ENCODE measurements around the gene COPG2. TPM values are rescaled to one million over a fixed set of nuclear protein-coding genes. Genes with fewer than 3 reads are reported as not detected.

Gene COPG2
- total RNA-seq, 1 experiment from 2014 or later, result 26.0 TPM

DNA sequence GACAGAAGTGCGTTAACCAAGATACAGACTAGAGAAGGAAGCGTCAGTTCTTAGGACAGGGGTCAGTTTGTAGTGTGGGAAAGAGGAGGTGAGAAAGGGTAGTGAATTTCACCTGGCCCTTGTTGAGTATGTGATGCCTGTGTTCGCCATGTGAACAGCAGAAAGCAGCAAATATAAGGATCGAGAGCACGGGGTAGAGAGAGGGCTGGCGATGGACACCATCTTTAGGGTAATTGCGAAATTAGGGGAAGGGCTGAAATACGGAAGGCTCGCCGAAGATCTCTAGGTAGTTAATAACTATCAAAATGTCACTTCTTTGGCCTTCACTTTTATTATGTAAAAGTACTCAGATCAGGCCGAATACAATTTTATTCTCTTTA is 182.8 kb downstream of the COPG2 start:
- H3K27me3 ChIP-seq (ENCODE audit: control insufficient read depth, insufficient read depth, low read length), result no peaks in the 10 kb centered on the region
- no peak for DNase-seq (ENCODE audit: low read depth, low spot score)
- no peaks in the 10 kb centered on the region for H3K36me3 ChIP-seq (ENCODE audit: control insufficient read depth, insufficient read depth, low read length)
- ChIA-PET CTCF (no interaction called here), POLR2A (no interaction called here)
- H3K4me3 ChIP-seq (ENCODE audit: low read depth in 2 of 2, low read length in 2 of 2), result peak overlapping the region; percentile 62 to 82
- in situ Hi-C loops (cut with HindIII; ENCODE audit: low pct_unique_long_range_greater_than_20kb, low sequenced_read_pairs) (no loop called here), intact Hi-C loops (cut with micrococcal nuclease; ENCODE audit: unreplicated experiment) (loop anchor here (5.0 kb wide), 1 partner anchor 243 kb away; no protein-coding TSS in a partner anchor)
- BruUV-seq (replicated peaks), result no TSS peak
- H3K9me3 ChIP-seq (ENCODE audit: control insufficient read depth, insufficient read depth, low read depth, low read length), result no peaks in the 10 kb centered on the region
- ATAC-seq, result peak; percentile 23; the same call in 1 of the 2 replicates
- peak overlapping the region; percentile 76 for H3K27ac ChIP-seq (ENCODE audit: low read length)
- H3K4me1 ChIP-seq (ENCODE audit: control insufficient read depth, insufficient read depth, low read length), result peaks cover 25% of the 10 kb centered on the region
- TF ChIP-seq TCF7L2 (IDR thresholded peaks at IDR 0.05; ENCODE audit: low read depth, low read length), result no peak
- TF ChIP-seq, protein P1, sequence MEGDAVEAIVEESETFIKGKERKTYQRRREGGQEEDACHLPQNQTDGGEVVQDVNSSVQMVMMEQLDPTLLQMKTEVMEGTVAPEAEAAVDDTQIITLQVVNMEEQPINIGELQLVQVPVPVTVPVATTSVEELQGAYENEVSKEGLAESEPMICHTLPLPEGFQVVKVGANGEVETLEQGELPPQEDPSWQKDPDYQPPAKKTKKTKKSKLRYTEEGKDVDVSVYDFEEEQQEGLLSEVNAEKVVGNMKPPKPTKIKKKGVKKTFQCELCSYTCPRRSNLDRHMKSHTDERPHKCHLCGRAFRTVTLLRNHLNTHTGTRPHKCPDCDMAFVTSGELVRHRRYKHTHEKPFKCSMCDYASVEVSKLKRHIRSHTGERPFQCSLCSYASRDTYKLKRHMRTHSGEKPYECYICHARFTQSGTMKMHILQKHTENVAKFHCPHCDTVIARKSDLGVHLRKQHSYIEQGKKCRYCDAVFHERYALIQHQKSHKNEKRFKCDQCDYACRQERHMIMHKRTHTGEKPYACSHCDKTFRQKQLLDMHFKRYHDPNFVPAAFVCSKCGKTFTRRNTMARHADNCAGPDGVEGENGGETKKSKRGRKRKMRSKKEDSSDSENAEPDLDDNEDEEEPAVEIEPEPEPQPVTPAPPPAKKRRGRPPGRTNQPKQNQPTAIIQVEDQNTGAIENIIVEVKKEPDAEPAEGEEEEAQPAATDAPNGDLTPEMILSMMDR (IDR thresholded peaks at IDR 0.05), result no peak
- TF ChIP-seq SIN3A (IDR thresholded peaks at IDR 0.05; ENCODE audit: borderline replicate concordance, insufficient read depth, low read depth, low read length), result no peak
- TF ChIP-seq POLR2AphosphoS5 (IDR thresholded peaks at IDR 0.05; ENCODE audit: low read depth, low read length), result no peak
- TF ChIP-seq, protein P2, sequence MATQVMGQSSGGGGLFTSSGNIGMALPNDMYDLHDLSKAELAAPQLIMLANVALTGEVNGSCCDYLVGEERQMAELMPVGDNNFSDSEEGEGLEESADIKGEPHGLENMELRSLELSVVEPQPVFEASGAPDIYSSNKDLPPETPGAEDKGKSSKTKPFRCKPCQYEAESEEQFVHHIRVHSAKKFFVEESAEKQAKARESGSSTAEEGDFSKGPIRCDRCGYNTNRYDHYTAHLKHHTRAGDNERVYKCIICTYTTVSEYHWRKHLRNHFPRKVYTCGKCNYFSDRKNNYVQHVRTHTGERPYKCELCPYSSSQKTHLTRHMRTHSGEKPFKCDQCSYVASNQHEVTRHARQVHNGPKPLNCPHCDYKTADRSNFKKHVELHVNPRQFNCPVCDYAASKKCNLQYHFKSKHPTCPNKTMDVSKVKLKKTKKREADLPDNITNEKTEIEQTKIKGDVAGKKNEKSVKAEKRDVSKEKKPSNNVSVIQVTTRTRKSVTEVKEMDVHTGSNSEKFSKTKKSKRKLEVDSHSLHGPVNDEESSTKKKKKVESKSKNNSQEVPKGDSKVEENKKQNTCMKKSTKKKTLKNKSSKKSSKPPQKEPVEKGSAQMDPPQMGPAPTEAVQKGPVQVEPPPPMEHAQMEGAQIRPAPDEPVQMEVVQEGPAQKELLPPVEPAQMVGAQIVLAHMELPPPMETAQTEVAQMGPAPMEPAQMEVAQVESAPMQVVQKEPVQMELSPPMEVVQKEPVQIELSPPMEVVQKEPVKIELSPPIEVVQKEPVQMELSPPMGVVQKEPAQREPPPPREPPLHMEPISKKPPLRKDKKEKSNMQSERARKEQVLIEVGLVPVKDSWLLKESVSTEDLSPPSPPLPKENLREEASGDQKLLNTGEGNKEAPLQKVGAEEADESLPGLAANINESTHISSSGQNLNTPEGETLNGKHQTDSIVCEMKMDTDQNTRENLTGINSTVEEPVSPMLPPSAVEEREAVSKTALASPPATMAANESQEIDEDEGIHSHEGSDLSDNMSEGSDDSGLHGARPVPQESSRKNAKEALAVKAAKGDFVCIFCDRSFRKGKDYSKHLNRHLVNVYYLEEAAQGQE (IDR thresholded peaks at IDR 0.05; ENCODE audit: insufficient read depth in 1 of 2, low read depth in 2 of 2, low read length in 1 of 2), result no peak

DNA sequence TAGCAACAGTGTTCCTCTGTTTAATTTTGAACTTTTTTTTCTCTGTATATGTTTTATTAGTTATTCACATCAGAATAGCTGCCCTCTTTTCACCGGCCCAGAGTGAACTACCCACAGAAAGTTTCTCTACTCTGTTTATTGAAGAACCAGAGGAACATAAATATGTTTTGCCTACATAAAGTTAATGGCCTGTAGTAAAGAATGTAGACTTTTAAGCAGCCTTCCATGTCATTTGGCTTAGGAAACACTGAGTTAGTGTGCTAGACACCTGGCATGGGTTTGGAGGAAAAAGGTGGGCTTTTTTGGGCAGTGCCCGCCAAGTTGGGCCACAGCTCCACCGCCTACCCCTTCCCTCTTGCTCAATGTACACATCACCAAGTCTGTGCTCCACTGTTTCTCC is 185.5 kb downstream of the COPG2 start:
- ChIA-PET CTCF (no interaction called here), POLR2A (no interaction called here)
- TF ChIP-seq POLR2AphosphoS5 (IDR thresholded peaks at IDR 0.05; ENCODE audit: low read depth, low read length), result no peak
- no peak for TF ChIP-seq TCF7L2 (IDR thresholded peaks at IDR 0.05; ENCODE audit: low read depth, low read length)
- TF ChIP-seq, protein P2 (IDR thresholded peaks at IDR 0.05; ENCODE audit: insufficient read depth in 1 of 2, low read depth in 2 of 2, low read length in 1 of 2), result no peak
- TF ChIP-seq SIN3A (IDR thresholded peaks at IDR 0.05; ENCODE audit: borderline replicate concordance, insufficient read depth, low read depth, low read length), result no peak
- TF ChIP-seq, protein P1 (IDR thresholded peaks at IDR 0.05), result no peak
- no peak overlapping the region for H3K27ac ChIP-seq (ENCODE audit: low read length)
- peaks cover 11% of the 10 kb centered on the region for H3K4me1 ChIP-seq (ENCODE audit: control insufficient read depth, insufficient read depth, low read length)
- H3K27me3 ChIP-seq (ENCODE audit: control insufficient read depth, insufficient read depth, low read length), result no peaks in the 10 kb centered on the region
- H3K9me3 ChIP-seq (ENCODE audit: control insufficient read depth, insufficient read depth, low read depth, low read length), result no peaks in the 10 kb centered on the region; the same call in 1 of the 2 replicates
- no peak overlapping the region for H3K4me3 ChIP-seq (ENCODE audit: low read depth in 2 of 2, low read length in 2 of 2)
- ATAC-seq, result no peak
- in situ Hi-C loops (cut with HindIII; ENCODE audit: low pct_unique_long_range_greater_than_20kb, low sequenced_read_pairs), result no loop called here
- intact Hi-C loops (cut with micrococcal nuclease; ENCODE audit: unreplicated experiment), result no loop called here
- DNase-seq (ENCODE audit: low read depth, low spot score), result no peak
- no TSS peak for BruUV-seq (replicated peaks)
- no peaks in the 10 kb centered on the region for H3K36me3 ChIP-seq (ENCODE audit: control insufficient read depth, insufficient read depth, low read length)

Measured in Panc1 (cell line).